NCI-H524 treated with DMSO at 0.1 percent for 48 hours (cell line): Measurements from ENCODE around the gene INO80.
"Not testable (repeated sequence)": the region's sequence is repeated elsewhere in the genome, so short reads cannot be mapped to it uniquely, and the experiment has no call there.

ENCODE experiments used
- DNase-seq: peaks from one replicate; lab custom pipeline; 2025; lab: John Stamatoyannopoulos, UW

INO80 gene

DNA sequence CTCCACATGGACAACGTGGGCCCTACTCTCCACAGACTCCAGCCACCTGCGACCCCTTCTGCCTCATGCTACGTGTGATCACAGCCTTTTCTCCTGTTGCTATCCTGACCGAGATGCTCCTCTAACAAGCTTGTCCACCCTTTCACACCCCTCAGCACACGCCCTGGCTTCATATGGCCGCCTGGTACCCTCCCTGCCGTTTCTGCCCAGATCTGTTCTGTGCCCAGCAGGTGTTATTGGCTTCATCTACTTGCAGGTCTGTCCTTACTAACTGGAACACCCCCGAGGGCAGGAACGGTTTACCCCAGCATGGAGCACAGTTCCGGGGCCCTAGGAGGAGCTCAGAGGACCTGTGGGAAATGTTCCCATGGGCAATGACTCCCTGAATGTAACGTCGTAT is 152.9 kb downstream of the INO80 start:
- no peak for DNase-seq

DNA sequence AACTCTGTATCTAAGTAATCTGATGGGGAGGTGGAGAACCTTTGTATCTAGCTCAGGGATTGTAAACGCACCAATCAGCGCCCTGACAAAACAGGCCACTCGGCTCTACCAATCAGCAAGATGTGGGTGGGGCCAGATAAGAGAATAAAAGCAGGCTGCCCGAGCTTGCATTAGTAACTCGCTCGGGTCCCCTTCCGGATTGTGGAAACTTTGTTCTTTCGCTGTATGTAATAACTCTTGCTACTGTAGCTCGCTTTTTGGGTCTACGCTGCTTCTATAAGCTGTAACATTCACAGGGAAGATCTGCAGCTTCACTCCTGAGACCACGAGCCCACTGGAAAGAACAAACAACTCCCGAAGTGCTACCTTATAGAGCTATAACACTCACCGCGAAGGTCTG is 153.8 kb downstream of the INO80 start:
- DNase-seq, result not testable (repeated sequence)

DNA sequence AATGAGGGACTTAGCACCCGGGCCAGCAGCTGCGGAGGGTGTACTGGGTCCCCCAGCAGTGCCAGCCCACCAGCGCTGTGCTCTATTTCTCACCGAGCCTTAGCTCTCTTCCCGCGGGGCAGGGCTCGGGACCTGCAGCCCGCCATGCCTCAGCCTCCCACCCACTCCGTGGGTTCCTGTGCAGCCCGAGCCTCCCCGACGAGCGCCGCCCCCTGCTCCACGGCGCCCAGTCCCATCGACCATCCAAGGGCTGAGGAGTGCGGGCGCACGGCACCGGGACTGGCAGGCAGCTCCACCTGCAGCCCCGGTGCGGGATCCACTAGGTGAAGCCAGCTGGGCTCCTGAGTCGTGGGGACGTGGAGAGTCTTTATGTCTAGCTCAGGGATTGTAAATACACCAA is 154.3 kb downstream of the INO80 start:
- DNase-seq, result not testable (repeated sequence)

DNA sequence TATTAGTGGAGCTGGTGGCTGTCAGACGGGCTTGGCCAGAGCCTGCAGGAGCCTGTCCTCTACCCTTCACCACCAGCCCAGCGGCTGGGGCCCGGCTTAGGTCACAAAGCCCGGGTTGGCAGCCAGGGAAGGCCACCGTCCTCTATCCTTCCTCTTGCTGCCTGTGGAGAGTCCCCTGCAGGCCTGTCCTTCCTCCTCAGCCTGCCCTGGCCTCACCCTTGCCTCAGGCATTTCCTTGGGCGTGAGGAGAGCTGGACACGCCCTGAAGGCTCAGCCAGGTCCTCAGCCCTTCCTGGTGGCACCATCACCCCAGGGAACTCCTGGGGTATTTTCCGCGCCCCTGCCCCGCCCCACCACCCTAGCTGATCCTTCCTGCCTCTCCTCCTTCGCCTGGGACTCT is 155.2 kb downstream of the INO80 start:
- no peak for DNase-seq

DNA sequence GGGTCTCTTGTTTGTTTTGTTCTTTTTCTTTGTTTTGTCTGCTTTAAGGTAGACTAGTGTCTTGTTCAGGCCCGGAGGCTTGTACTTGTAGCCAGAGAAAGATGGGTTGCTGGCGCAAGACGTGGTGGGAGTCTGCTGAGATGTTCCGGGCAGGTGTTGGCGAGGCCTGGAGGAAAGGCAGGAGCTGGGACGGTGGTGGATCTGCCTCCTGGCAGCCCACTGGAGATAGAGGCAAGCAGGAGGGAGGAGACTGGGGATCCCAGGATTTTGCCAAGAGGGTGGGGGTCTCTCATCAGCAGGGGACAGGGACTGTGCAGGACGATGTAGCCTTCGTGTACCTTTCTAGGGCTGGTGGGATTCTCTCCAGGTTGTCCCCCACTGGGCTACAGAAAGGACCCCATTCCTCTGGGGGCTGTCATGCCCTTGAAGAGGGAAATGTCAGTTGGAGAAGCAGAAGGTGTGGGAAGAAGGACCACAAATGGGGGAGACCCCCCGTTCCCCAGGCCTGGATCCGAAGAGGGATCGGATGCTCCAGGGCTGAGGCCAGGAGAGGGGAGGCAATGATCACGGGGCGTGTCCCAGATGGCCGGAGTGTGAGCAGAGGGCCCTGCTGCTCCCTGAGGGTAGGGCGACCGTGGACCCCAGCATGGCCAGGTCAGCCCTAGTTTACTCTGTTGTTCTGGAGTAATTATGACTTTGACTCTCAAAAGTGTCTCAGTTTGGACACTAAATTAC is 155.8 kb downstream of the INO80 start:
- no peak for DNase-seq

DNA sequence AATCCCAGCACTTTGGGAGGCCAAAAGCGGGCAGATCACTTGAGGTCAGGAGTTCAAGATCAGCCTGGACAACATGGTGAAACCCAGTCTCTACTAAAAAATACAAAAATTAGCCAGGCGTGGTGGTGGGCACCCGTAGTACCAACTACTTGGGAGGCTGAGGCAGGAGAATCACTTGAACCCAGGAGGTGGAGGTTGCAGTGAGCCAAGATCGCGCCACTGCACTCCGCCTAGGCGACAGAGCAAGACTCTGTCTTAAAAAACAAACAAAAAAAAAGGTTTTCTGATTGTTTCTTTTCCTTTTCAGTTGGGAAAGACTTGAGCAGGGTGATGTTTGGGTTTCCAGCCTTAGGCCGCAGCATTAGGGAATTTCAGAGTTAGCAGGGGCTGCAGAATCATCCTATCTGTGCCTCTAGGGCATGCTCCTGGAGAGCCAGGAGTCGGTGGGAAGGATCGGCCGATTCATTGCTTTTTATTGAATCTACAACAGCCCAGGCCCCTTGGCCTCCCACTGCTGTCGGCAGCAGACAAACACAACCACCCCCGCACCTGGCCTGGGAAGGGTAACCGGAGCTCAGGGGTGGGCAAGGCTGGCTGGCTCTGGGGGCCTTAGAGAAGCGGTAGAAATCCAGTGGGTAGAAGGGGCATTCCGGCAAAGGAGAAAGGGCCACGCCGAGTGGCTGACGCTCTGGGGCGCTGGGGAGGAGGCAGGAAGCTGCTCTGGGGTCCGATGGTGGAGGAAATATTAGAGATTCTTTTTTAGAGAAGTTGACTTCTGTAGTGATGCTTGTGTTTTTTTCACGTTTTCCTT is 156.5 kb downstream of the INO80 start:
- DNase-seq, result no peak

DNA sequence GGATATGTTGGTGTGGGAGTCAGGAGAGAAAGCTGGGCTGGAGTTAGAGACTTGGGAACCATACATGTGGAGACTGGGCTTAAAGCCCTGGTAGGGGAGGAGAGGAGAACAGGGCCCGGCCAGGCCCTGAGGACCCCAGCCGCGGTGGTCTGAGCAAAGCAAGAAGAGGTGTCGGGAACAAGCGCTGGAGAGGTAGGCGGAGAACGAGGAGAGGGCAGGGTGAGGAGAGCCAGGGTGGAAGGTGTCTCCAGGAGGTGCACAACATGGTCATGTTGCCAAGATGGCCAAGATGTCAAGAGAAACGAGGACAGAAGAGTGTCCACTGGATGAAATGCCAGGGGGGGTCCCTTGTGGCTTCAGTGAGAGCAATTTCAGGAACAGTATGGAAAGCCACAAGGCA is 157.4 kb downstream of the INO80 start:
- no peak for DNase-seq

DNA sequence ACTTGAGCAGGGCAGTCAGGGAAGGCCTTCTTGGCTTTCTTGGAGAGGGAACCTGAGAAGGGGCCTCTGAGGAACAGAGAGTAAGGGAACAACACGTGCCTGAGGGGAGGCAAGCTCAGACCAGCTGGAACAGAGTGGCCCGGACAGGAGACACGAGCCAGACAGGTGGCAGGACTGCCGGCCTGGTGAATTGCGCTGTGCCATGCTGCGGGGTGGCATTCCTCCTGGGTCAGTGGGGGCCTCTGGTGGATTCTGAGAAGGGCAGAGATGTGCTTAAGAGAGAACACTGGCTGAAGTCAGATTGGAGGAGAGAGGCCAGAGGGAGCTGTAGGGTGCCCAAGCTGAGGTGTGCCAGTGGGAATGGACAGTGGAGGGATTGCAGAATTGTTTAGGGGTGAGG is 157.9 kb downstream of the INO80 start:
- DNase-seq, result no peak

DNA sequence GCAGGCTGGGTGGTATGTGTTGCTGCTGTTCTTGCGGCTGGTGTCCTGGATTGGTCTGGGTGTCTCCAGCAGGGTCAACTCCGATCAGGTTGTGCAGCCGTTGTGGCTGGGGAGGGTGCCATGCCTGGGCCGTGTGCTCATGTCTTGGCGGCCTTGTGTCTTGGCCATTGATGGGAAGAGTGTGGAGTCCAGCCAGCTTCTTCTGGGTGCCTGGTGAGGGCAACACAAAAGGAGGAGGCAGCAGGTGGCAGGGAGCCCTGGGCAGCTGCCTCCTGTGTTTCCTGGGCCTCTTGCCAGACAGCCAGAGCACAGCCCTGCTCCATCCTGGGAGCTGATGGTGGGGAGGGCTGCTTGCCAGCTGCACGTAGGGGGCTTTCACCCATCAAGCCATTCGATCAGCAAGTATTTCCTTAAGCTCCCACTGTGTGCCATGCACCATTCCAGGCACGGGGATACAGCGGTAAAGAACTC is 158.5 kb downstream of the INO80 start:
- peak; percentile 47 for DNase-seq

DNA sequence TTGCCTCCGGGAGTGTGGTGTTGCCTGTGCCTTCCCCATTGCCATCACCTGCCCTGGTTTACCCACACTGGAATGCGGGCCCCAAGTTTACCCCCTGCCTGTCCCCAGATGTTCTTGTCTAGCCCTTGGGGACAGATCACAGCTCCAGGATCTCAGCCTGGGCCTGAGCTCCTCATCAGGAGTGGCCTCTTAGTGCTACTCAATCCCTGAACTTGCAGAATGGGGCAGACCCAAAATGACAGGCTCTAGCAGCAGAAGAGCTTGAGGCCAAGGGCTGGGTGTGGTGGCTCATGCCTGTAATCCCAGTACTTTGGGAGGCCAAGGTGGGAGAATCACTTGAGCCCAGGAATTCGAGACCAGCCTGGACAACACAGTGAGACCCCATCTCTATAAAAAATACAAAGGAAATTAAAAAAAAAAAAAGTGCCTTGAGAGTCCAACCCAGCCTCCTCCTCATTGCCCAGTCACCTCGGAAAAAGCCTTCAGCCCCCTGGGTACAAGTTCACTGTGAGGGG is 159.0 kb downstream of the INO80 start:
- DNase-seq, result no peak

DNA sequence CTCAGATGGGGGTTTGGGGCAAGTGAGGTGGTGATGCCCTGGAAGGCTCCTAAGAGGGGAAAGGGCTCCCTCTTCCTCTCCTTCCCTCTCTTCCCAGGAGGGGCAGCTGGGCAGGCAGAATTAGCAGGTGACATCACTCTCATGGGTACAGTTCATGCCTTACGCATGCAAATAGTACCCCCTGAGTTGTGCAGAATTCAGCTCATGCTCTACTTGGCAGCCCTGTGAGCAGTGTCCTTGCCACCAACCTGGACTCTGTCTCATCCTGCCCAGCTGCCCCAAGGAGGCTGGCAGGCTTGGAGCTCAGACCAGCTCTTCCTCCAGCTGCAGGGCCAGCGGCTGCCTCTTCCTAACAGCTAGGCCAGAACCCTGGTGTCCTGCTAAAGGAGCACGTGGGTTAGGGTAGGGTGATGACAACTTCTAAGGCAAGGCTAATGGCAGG is 159.5 kb downstream of the INO80 start:
- no peak for DNase-seq

DNA sequence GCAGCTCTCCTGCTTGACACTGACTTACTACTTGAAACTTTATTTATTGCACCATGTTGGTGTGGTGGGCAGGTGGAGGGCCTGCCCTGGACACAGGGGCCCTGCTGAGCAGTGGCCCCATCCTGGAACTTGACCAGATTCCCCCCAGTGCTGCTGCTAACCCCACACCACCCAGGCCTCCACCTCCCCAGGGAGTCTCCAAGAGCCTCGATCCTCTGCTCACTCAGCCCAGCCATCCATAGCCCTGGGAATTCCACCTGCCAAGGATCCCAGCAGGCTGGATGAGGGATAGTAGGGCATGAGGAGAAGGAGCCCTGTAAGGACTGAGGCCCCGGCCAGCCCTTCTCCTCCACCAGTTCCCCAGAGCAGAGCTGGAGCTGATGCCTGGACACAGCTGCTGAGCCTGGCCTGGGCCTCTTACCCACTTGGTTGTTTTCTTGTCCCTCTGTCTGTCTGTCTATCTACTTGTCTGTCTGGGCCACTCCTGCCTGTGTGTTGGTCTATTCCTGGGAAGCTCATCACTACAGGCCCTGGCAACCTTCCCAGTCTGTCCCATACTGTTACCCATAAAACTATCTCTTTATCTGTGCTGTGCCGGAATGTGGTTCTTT is 160.0 kb downstream of the INO80 start:
- DNase-seq, result no peak

DNA sequence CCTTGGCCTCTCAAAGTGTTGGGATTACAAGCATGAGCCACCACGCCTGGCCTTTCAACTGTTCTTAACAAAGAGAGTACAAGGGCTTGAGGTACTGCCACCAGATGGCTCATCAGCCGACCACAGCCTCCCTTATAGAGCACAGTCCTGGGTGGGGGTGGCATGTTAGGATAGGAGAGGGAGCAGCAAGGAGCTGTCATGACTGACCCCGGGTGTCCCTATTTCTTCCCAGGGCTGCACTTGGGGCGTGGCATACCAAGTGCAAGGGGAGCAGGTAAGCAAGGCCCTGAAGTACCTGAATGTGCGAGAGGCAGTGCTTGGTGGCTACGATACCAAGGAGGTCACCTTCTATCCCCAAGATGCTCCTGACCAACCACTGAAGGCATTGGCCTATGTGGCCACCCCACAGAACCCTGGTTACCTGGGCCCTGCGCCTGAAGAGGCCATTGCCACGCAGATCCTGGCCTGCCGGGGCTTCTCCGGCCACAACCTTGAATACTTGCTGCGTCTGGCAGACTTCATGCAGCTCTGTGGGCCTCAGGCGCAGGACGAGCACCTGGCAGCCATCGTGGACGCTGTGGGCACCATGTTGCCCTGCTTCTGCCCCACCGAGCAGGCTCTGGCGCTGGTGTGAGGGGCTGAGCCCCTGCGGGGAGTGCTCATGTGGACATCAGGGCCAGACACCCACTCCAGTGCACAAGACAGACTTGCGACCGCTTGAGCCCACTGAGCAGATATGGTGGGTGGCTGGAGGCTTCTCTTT is 160.8 kb downstream of the INO80 start:
- no peak for DNase-seq

DNA sequence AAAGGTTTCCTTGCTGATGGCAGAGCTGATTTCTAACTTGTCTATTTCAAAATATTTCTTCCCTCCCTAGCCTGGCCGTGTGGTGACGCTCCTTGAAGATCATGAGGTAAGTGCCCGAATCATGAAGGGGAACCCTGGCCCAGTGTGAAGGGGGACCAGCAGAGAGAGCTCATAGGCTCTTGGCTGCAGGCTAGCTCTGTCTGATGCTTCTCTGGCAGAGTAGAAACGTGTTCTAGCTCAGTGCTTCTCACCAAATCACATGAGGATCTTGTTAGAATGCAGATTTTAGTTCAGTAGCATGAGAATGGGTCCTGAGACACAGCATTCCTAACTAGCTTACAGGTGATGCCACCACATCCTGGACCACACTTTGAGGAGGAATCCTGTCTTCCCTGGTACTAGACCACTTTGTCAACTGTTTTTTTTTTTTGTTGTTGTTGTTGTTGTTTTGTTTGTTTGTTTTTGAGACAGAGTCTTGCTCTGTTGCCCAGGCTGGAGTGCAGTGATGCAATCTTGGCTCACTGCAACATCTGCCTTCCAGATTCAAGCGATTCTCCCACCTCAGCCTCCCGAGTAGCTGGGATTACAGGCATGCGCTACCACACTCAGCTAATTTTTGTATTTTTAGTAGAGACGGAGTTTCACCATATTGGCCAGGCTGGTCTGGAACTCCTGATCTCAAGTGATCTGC is 161.8 kb downstream of the INO80 start:
- DNase-seq, result not testable (repeated sequence)

DNA sequence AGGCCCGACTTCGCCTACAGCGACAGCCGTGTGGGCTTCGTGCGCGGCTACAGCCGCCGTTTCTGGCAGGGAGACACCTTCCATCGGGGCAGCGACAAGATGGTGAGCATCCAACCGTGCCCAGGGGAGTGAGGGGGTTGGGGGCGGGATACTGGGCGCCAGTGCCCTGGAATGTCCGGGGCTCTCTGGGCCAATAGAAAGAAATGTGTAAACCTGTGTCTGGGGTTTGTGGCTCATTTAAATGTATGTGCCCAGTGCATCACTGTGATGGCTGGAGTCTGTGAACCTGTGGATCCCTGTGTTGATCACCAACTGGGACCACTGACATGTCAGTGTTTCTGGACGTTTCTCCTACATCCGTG is 162.4 kb downstream of the INO80 start:
- no peak for DNase-seq

DNA sequence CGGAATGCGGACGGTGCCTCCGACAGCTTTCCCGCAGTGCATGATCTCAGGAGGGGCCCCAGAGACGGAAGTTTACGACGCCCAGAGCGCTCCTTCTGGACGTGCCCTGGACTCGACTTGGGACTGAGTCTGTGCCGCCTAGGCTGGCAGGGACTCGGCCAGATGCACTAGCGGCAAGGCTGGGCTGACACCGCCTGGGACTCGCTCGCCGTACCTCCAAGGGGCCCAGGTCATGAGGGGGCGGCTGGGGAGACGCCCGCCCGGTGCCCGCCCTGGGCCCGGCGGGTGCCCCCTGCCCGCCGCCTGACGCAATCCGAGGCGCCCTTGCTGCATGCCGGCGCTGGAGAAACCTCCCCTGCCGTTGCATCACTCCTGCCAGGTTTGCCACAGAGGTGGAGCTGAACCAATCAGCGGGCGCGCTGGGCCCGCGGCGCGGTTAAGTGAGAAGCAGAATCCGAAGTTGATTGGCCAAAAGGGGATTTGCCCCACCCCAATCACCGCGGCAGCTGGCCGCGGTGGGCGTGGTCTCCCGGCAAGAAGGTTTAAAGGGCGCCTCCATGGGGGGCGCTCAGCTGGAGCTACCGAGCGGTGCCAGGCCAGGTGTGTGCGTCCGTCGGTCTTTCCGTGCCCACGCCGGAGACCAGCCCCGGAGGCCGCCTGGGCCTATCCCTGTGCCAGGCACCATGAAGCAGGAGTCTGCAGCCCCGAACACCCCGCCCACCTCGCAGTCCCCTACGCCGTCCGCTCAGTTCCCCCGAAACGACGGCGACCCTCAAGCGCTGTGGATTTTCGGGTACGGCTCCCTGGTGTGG is 163.0 kb downstream of the INO80 start, which contains the start of gene CHAC1:
CHAC1 (plus strand) TSS at position 571 of the 812 bp plus-strand sequence; CDS start at position 684, 113 bp downstream.
- DNase-seq, result peak; percentile 86

DNA sequence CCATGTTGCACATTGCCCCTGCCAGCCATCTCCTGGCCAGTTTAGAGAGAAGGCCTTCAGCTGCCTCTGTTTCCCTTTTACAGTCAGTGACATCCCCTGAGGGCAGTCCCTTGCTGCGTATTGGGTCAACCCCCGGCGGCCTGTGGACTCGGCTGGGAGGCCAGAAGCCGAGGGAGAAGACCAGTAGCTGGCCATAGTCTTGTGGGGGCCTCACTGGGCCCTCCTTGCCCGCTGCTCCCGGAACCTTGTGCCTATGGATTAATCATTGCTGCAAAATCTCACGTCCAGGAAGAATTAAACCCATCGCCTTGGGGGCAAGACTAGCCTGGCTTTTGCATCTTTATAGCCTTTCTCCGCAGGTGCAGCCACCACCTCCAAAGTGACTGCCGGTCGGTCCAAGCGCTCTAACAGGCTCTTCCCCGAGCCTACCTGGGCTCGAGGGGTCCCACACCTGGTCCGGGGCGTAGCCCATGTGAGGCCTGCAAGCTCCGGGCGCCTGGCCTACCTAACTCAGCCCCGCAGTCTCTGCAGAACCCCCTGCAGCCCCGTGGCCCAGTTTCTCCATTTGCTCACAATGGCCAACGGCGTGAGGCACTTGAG is 163.7 kb downstream of the INO80 start:
- DNase-seq, result no peak

DNA sequence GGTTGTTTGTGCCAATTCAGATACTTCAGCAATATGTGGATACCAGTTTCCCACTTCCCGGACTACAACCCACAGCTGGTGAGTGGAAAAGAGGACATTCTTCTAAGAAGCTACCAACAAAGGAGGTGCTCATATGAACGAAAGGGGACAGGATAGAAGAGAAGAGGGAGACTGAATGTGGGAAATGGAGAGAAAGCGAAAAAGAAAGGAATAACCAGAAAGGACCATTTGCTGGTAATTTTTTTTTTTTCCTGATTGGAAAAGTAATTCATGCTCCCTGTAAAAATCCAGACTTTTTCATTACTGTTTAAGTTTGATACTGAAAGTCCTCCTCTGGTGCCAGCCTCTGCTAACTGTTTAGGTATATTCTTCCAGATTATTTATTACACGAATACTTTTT is 164.3 kb downstream of the INO80 start:
- no peak for DNase-seq

DNA sequence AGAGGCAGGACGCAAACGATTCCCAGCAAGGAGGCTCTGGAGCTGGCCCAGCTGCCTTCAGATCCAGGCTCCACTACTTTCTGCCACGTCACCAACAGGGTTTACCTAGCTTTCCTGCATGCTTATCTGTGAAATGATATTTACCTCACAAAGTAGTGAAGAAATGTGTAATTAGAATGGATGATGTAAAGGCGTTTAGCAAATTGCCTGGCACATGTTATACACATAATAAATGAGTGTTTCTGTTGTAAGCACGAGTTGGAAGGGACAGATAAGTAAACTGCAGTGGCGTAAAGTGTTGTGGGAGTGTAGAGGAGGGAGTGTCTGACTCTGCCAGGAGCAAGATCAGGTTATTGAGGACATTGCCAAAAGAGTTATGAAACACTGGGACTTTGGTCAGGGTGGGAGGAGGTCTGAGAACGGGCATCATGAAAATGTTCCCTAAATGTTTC is 166.3 kb downstream of the INO80 start:
- DNase-seq, result no peak
